SK-N-SH (cell line): ENCODE data around the gene COG2. TPM values are rescaled to one million over a fixed set of nuclear protein-coding genes. Genes with fewer than 3 reads are reported as not detected.
A peak's percentile ranks its signal among the peaks of the same experiment; 100 is the strongest.

Source experiments
- CTCF ChIA-PET: fragments of 300-600, 350-600 bp; formaldehyde crosslinking; extraction: SDS; loops from one replicate; lab custom pipeline; 2021; lab: Yijun Ruan, JAX
- POLR2A ChIA-PET: fragments of 350-600 bp; sonication (Branson Sonifier 250); formaldehyde crosslinking; extraction: SDS; loops from one replicate; lab custom pipeline; 2020; ENCODE audit warnings: antibody characterized with exemption, inconsistent platforms; lab: Yijun Ruan, JAX
- DNase-seq: peaks from one replicate; pipeline ENCODE4 v3.0.0; 2012
- H2AFZ ChIP-seq: fragments of 200-600 bp; sonication (generic); 2 replicates; pipeline ENCODE4 v1.8.1; 2016; ENCODE audit warnings: antibody characterized with exemption, mild to moderate bottlenecking, low read depth
- H3F3A ChIP-seq: fragments of 200-600 bp; sonication (generic); replicated peaks from 2 replicates; pipeline ENCODE3; 2016; ENCODE audit warnings: antibody characterized with exemption, mild to moderate bottlenecking; ENCODE audit not compliant: insufficient read depth
- H3K27ac ChIP-seq, 2 experiments: fragments of 200-500 bp in 1 of 2; fragments of 200-600 bp in 1 of 2; sonication (Bioruptor generic) in 1 of 2; sonication (generic), shearing (Covaris generic) in 1 of 2; 2 replicates each; pipeline versions ENCODE4 v1.5.1 to v1.6.1; 2014 to 2016; ENCODE audit warnings: low read depth in 2 of 2, inconsistent platforms in 1 of 2, low read length in 1 of 2, mild to moderate bottlenecking in 1 of 2, mixed read lengths in 1 of 2
- H3K27me3 ChIP-seq: fragments of 200-600 bp; sonication (generic), shearing (Covaris generic); 2 replicates; pipeline ENCODE4 v1.6.1; 2016; ENCODE audit warnings: mixed run types; ENCODE audit not compliant: insufficient read depth
- H3K36me3 ChIP-seq, 2 experiments: fragments of 200-500 bp in 1 of 2; fragments of 200-600 bp in 1 of 2; sonication (Bioruptor generic) in 1 of 2; sonication (generic) in 1 of 2; replicated peaks in 1 of 2; 2 replicates each; pipeline versions ENCODE3 to v1.5.1; 2014 to 2016; ENCODE audit warnings: low read length in 1 of 2, mild to moderate bottlenecking in 1 of 2; ENCODE audit not compliant: insufficient read depth in 2 of 2, control insufficient read depth in 1 of 2
- H3K4me1 ChIP-seq, 2 experiments: fragments of 200-500 bp in 1 of 2; fragments of 200-600 bp in 1 of 2; sonication (Bioruptor generic) in 1 of 2; sonication (generic), shearing (Covaris generic) in 1 of 2; 2 replicates each; pipeline versions ENCODE4 v1.5.1 to v1.6.1; 2014 to 2016; ENCODE audit warnings: low read depth in 1 of 2, low read length in 1 of 2, mixed run types in 1 of 2; ENCODE audit not compliant: insufficient read depth in 2 of 2, control insufficient read depth in 1 of 2
- H3K4me2 ChIP-seq: fragments of 200-600 bp; sonication (generic), shearing (Covaris generic); 2 replicates; pipeline ENCODE4 v1.6.1; 2017; ENCODE audit warnings: mixed run types
- H3K4me3 ChIP-seq, 2 experiments: fragments of 200-500 bp in 1 of 2; fragments of 200-600 bp in 1 of 2; sonication (Bioruptor generic) in 1 of 2; sonication (generic), shearing (Covaris generic) in 1 of 2; 2 replicates each; pipeline versions ENCODE4 v1.5.1 to v1.8.1; 2014 to 2016; ENCODE audit warnings: low read depth in 2 of 2, inconsistent platforms in 1 of 2, low read length in 1 of 2, mild to moderate bottlenecking in 1 of 2, mixed read lengths in 1 of 2, moderate library complexity in 1 of 2
- H3K79me2 ChIP-seq: fragments of 200-600 bp; sonication (generic); 2 replicates; pipeline ENCODE4 v1.8.1; 2017; ENCODE audit warnings: mild to moderate bottlenecking; ENCODE audit not compliant: insufficient read depth
- H3K9ac ChIP-seq: fragments of 200-600 bp; sonication (generic); 2 replicates; pipeline ENCODE4 v1.6.1; 2017; ENCODE audit warnings: mixed run types
- H3K9me2 ChIP-seq: fragments of 200-600 bp; sonication (generic); 2 replicates; pipeline ENCODE4 v1.6.1; 2017; ENCODE audit warnings: mixed run types
- H3K9me3 ChIP-seq: fragments of 200-600 bp; sonication (generic); 2 replicates; pipeline ENCODE4 v1.6.1; 2017; ENCODE audit warnings: mixed run types, mild to moderate bottlenecking, moderate library complexity
- H4K20me1 ChIP-seq: fragments of 200-600 bp; sonication (generic); 2 replicates; pipeline ENCODE4 v1.6.1; 2017; ENCODE audit warnings: mild to moderate bottlenecking, mixed run types; ENCODE audit not compliant: insufficient read depth
- CHD2 ChIP-seq: fragments of 150-350 bp; IDR thresholded peaks from 2 replicates; pipeline ENCODE4 v1.6.1; 2018; ENCODE audit warnings: low read length; ENCODE audit not compliant: partially characterized antibody
- FOSL2 ChIP-seq: IDR thresholded peaks from 2 replicates; pipeline ENCODE4 v1.4.0; 2012; ENCODE audit warnings: low read depth, mild to moderate bottlenecking, moderate library complexity, borderline replicate concordance
- GABPA ChIP-seq: IDR thresholded peaks from 2 replicates; pipeline ENCODE4 v1.4.0; 2012; ENCODE audit warnings: low read depth, mild to moderate bottlenecking
- JUND ChIP-seq: IDR thresholded peaks from 2 replicates; pipeline ENCODE4 v1.4.0; 2012
- MEF2A ChIP-seq: IDR thresholded peaks from 2 replicates; pipeline ENCODE4 v1.4.0; 2012; ENCODE audit warnings: low read depth, borderline replicate concordance
- NRF1 ChIP-seq: IDR thresholded peaks from 2 replicates; pipeline ENCODE4 v1.6.1; 2012; ENCODE audit warnings: low read depth, mild to moderate bottlenecking, low read length
- RAD21 ChIP-seq: IDR thresholded peaks from 2 replicates; pipeline ENCODE4 v1.6.1; 2012; ENCODE audit warnings: mild to moderate bottlenecking, low read length
- RCOR1 ChIP-seq: fragments of 150-350 bp; IDR thresholded peaks from 2 replicates; pipeline ENCODE4 v1.6.1; 2017; ENCODE audit warnings: antibody characterized with exemption, low read length
- RFX5 ChIP-seq: IDR thresholded peaks from 2 replicates; pipeline ENCODE4 v1.6.1; 2012; ENCODE audit warnings: mild to moderate bottlenecking, improper control_type of control experiment, low read length
- RXRA ChIP-seq: IDR thresholded peaks from 2 replicates; pipeline ENCODE4 v1.4.0; 2012; ENCODE audit warnings: low read depth, mild to moderate bottlenecking, borderline replicate concordance
- SIN3A ChIP-seq: IDR thresholded peaks from 2 replicates; pipeline ENCODE4 v1.6.1; 2012; ENCODE audit warnings: low read depth, mild to moderate bottlenecking, low read length, moderate library complexity, borderline replicate concordance
- WGBS: methylation state at CpG from one replicate; pipeline ENCODE4 v1.1.6; 2017; ENCODE audit warnings: low lambda C conversion rate; 5-methylcytosine and 5-hydroxymethylcytosine counted together
- polyA plus RNA-seq, 3 experiments: library from polyadenylated mRNA; depleted of rRNA; stranded (reverse); fragments of >200 nt; gene quantifications; 2 replicates each; pipeline ENCODE4 v1.2.3, GENCODE V29; 2012
- TF ChIP-seq, protein P1 (sequence below): fragments of 200-600 bp; sonication (generic); IDR thresholded peaks from 2 replicates; pipeline ENCODE4 v1.6.1; 2017; ENCODE audit warnings: antibody characterized with exemption, mild to moderate bottlenecking, moderate library complexity
- TF ChIP-seq, protein P2 (sequence below): fragments of 150-350 bp; IDR thresholded peaks from 2 replicates; pipeline ENCODE4 v1.6.1; 2016; ENCODE audit warnings: mild to moderate bottlenecking, low read depth, low read length
- TF ChIP-seq, protein P3 (sequence below): IDR thresholded peaks from 2 replicates; pipeline ENCODE4 v1.6.1; 2012; ENCODE audit warnings: mild to moderate bottlenecking, low read depth, low read length, moderate library complexity
- TF ChIP-seq, protein P4 (sequence below): IDR thresholded peaks from 2 replicates; pipeline ENCODE4 v1.4.0; 2012; ENCODE audit warnings: low read depth
- TF ChIP-seq, protein P5 (sequence below): IDR thresholded peaks from 2 replicates; pipeline ENCODE4; 2012
- TF ChIP-seq, protein P6 (sequence below): IDR thresholded peaks from 2 replicates; pipeline ENCODE4 v1.4.0; 2012; ENCODE audit warnings: low read depth, borderline replicate concordance

The COG2 gene
- polyA plus RNA-seq, 1 of the 3 experiments (the other 2 are of a cell fraction) = 11.0 TPM

DNA sequence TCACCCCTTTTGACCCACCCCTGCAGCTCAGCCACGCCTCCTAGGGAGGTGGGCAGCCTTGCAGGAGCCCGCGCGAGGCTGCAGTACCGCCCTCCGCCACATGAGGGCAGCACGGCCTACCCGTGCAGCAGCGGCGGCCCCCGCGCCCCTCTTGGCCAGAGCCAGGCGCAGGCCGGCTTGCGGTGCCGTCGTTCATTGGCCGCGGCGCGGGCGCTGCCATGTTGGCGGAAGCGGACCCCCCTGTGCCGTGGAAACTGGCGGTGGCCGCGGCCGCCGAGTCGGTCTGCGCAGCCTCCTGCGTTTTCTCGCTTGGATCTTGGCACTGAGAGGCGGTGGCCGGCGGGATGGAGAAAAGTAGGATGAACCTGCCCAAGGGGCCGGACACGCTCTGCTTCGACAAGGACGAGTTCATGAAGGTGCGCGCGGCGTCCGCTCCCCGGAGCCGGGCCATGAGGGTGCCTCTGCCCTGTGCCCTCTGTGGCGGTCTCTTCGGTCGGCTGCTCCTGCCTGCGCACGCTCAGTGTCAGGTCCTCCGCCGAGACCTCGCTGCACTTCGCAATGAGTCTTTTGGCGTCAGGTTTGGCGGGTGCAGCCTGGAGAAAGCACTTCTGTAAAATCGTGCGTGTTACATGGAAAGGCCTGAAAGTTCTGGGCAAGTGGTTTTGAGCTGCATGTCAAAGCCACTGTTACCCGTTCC, at the start of gene COG2 (continued):
- TF ChIP-seq, protein P1, sequence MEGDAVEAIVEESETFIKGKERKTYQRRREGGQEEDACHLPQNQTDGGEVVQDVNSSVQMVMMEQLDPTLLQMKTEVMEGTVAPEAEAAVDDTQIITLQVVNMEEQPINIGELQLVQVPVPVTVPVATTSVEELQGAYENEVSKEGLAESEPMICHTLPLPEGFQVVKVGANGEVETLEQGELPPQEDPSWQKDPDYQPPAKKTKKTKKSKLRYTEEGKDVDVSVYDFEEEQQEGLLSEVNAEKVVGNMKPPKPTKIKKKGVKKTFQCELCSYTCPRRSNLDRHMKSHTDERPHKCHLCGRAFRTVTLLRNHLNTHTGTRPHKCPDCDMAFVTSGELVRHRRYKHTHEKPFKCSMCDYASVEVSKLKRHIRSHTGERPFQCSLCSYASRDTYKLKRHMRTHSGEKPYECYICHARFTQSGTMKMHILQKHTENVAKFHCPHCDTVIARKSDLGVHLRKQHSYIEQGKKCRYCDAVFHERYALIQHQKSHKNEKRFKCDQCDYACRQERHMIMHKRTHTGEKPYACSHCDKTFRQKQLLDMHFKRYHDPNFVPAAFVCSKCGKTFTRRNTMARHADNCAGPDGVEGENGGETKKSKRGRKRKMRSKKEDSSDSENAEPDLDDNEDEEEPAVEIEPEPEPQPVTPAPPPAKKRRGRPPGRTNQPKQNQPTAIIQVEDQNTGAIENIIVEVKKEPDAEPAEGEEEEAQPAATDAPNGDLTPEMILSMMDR = peak; percentile 93
- TF ChIP-seq RFX5 (no peak), RAD21 (peak; percentile 35), JUND (no peak), CHD2 (peak; percentile 86)
- TF ChIP-seq, protein P2, sequence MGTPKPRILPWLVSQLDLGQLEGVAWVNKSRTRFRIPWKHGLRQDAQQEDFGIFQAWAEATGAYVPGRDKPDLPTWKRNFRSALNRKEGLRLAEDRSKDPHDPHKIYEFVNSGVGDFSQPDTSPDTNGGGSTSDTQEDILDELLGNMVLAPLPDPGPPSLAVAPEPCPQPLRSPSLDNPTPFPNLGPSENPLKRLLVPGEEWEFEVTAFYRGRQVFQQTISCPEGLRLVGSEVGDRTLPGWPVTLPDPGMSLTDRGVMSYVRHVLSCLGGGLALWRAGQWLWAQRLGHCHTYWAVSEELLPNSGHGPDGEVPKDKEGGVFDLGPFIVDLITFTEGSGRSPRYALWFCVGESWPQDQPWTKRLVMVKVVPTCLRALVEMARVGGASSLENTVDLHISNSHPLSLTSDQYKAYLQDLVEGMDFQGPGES = no peak
- TF ChIP-seq, protein P3, sequence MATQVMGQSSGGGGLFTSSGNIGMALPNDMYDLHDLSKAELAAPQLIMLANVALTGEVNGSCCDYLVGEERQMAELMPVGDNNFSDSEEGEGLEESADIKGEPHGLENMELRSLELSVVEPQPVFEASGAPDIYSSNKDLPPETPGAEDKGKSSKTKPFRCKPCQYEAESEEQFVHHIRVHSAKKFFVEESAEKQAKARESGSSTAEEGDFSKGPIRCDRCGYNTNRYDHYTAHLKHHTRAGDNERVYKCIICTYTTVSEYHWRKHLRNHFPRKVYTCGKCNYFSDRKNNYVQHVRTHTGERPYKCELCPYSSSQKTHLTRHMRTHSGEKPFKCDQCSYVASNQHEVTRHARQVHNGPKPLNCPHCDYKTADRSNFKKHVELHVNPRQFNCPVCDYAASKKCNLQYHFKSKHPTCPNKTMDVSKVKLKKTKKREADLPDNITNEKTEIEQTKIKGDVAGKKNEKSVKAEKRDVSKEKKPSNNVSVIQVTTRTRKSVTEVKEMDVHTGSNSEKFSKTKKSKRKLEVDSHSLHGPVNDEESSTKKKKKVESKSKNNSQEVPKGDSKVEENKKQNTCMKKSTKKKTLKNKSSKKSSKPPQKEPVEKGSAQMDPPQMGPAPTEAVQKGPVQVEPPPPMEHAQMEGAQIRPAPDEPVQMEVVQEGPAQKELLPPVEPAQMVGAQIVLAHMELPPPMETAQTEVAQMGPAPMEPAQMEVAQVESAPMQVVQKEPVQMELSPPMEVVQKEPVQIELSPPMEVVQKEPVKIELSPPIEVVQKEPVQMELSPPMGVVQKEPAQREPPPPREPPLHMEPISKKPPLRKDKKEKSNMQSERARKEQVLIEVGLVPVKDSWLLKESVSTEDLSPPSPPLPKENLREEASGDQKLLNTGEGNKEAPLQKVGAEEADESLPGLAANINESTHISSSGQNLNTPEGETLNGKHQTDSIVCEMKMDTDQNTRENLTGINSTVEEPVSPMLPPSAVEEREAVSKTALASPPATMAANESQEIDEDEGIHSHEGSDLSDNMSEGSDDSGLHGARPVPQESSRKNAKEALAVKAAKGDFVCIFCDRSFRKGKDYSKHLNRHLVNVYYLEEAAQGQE = no peak
- TF ChIP-seq, protein P4, sequence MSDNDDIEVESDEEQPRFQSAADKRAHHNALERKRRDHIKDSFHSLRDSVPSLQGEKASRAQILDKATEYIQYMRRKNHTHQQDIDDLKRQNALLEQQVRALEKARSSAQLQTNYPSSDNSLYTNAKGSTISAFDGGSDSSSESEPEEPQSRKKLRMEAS = no peak

DNA sequence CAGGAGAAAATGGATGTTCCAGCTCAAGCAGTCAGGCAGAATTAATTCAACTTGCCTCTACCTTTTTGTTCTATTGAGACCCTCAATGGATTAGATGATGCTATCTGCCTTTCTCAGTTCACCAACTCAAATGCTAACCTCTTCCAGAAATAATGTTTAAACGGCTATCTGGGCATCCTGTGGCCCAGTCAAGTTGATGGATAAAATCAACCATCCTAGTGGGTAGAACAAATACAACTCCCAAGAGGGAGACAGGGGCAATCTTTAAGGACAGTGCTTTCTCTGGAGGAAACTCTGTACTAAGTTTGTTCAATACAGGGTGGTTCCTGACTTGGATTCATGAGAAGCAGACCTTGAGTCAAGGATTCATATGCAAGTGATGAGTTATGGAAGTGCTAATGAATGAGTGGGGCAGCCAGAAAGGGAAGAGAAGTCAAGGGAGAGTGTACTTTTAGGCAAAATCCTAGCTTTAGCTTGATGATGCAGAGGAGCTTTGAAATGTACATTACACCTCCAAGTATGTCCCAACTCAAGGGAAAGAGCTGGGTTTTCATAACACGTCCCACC, 49.4 kb upstream of the COG2 start:
- TF ChIP-seq, protein P5, sequence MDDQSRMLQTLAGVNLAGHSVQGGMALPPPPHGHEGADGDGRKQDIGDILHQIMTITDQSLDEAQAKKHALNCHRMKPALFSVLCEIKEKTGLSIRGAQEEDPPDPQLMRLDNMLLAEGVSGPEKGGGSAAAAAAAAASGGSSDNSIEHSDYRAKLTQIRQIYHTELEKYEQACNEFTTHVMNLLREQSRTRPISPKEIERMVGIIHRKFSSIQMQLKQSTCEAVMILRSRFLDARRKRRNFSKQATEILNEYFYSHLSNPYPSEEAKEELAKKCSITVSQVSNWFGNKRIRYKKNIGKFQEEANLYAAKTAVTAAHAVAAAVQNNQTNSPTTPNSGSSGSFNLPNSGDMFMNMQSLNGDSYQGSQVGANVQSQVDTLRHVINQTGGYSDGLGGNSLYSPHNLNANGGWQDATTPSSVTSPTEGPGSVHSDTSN = no peak
- TF ChIP-seq GABPA (no peak), RXRA (no peak), RCOR1 (no peak), SIN3A (no peak), NRF1 (no peak), FOSL2 (no peak), RAD21 (no peak), MEF2A (no peak), RFX5 (no peak)
- TF ChIP-seq, protein P2 = no peak
- TF ChIP-seq, protein P6, sequence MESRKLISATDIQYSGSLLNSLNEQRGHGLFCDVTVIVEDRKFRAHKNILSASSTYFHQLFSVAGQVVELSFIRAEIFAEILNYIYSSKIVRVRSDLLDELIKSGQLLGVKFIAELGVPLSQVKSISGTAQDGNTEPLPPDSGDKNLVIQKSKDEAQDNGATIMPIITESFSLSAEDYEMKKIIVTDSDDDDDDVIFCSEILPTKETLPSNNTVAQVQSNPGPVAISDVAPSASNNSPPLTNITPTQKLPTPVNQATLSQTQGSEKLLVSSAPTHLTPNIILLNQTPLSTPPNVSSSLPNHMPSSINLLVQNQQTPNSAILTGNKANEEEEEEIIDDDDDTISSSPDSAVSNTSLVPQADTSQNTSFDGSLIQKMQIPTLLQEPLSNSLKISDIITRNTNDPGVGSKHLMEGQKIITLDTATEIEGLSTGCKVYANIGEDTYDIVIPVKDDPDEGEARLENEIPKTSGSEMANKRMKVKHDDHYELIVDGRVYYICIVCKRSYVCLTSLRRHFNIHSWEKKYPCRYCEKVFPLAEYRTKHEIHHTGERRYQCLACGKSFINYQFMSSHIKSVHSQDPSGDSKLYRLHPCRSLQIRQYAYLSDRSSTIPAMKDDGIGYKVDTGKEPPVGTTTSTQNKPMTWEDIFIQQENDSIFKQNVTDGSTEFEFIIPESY = no peak
- TF ChIP-seq, protein P4 = no peak
- WGBS = 3% methylated on average over 2 of the region's 2 CpGs
- H3F3A ChIP-seq = no peaks in the 10 kb centered on the region
- no peaks in the 10 kb centered on the region for H3K9me3 ChIP-seq
- no peaks in the 10 kb centered on the region for H3K27me3 ChIP-seq
- no peak overlapping the region for H3K9ac ChIP-seq
- no peak overlapping the region for H3K4me2 ChIP-seq
- ChIA-PET CTCF (interaction anchor here (0.7 kb wide), 1 partner anchor 432 kb away, joined by 3 read pairs; no protein-coding TSS in a partner anchor), POLR2A (no interaction called here)
- peaks cover 0 to 5% of the 10 kb centered on the region in 2 experiments; a peak in 2 of 4 replicates for H3K4me1 ChIP-seq
- DNase-seq = no peak
- H3K4me3 ChIP-seq = no peak overlapping the region
- no peak overlapping the region for H3K27ac ChIP-seq
- no peaks in the 10 kb centered on the region for H3K79me2 ChIP-seq
- H3K36me3 ChIP-seq = no peaks in the 10 kb centered on the region
- H2AFZ ChIP-seq = no peak overlapping the region
- H3K9me2 ChIP-seq = no peaks in the 10 kb centered on the region
- H4K20me1 ChIP-seq = no peaks in the 10 kb centered on the region
